Esophagus squamous epithelium (tissue), 5 donors: Measurements from ENCODE around the gene CDH13. TPM values are rescaled to one million over a fixed set of nuclear protein-coding genes. Genes with fewer than 3 reads are reported as not detected.

ENCODE experiments used
- DNase-seq: peaks from one replicate; lab custom pipeline; 2025; lab: John Stamatoyannopoulos, UW
- H3K27ac ChIP-seq, 4 donors: fragments of 200-600 bp; sonication (generic); one replicate each; pipeline ENCODE4 v1.5.1; 2016 to 2019; ENCODE audit warnings: mild to moderate bottlenecking in 1 of 4
- H3K27me3 ChIP-seq, 4 donors: fragments of 200-600 bp; sonication (generic); 1 replicate in 3 of 4; 2 replicates in 1 of 4; pipeline versions ENCODE4 v1.5.1 to v1.6.0; 2017 to 2021; ENCODE audit warnings: antibody characterized with exemption in 1 of 4
- H3K36me3 ChIP-seq, 3 donors: fragments of 200-600 bp; sonication (generic); one replicate each; pipeline ENCODE4 v1.5.1; 2016 to 2019
- H3K4me1 ChIP-seq, 3 donors: fragments of 200-600 bp; sonication (generic); one replicate each; pipeline ENCODE4 v1.5.1; 2017 to 2019
- H3K4me3 ChIP-seq, 4 donors: fragments of 200-600 bp; sonication (generic); 1 replicate in 3 of 4; 2 replicates in 1 of 4; pipeline ENCODE4 v1.5.1; 2016 to 2019; ENCODE audit warnings: mild to moderate bottlenecking in 2 of 4, moderate library complexity in 1 of 4
- H3K9me3 ChIP-seq, 3 donors: fragments of 200-600 bp; sonication (generic); one replicate each; pipeline ENCODE4 v1.5.1; 2016 to 2019
- POLR2A ChIP-seq, 4 donors: fragments of 450-650 bp; IDR thresholded peaks; one replicate each; pipeline ENCODE4 v1.6.1; 2017; ENCODE audit warnings: antibody characterized with exemption in 4 of 4, mild to moderate bottlenecking in 4 of 4, moderate library complexity in 3 of 4
- WGBS, 2 donors: methylation state at CpG; one replicate each; pipeline ENCODE4 v1.1.5; 2018; 5-methylcytosine and 5-hydroxymethylcytosine counted together
- intact Hi-C: fragments of 100-400 bp; cut with DNase I; formaldehyde crosslinking; loops from one replicate; pipeline ENCODE4 v1.15.0; 2022
- total RNA-seq, 4 donors: library from RNA; depleted of rRNA; stranded (reverse); fragments of >200 nt; gene quantifications; one replicate each; pipeline ENCODE4 v1.1.0, GENCODE V29; 2016
- TF ChIP-seq, protein P1 (sequence below), 6 experiments: fragments of 450-650 bp in 4 of 6; fragments of 200-600 bp in 2 of 6; sonication (generic) in 2 of 6; IDR thresholded peaks; one replicate each; pipeline ENCODE4 v1.5.1; 2016 to 2019; ENCODE audit warnings: antibody characterized with exemption in 6 of 6, mild to moderate bottlenecking in 4 of 6, moderate library complexity in 4 of 6
- donor health status: DM: yes; HTN: yes; CAD: no.

CDH13 gene
- total RNA-seq, 4 donors from 2014 or later, result 6.9 to 31.9 (median 21.1) TPM

GRCh38 chr16:83830769-83831455 lies 1204.1 kb downstream of the CDH13 start:
- Histone ChIP-seq H3K9me3 (no peaks in the 10 kb centered on the region), H3K4me3 (no peak overlapping the region), H3K27me3 (peaks cover 0 to 10% (median 0%) of the 10 kb centered on the region in 4 donors), H3K27ac (no peak overlapping the region), H3K36me3 (no peaks in the 10 kb centered on the region), H3K4me1 (peaks cover 0 to 8% (median 0%) of the 10 kb centered on the region in 3 donors)
- WGBS, 2 donors, result 74 to 76% methylated on average over 12 of the region's 13 CpGs
- DNase-seq, result no peak
- TF ChIP-seq POLR2A (IDR thresholded peaks at IDR 0.05), result no peak
- TF ChIP-seq, protein P1, sequence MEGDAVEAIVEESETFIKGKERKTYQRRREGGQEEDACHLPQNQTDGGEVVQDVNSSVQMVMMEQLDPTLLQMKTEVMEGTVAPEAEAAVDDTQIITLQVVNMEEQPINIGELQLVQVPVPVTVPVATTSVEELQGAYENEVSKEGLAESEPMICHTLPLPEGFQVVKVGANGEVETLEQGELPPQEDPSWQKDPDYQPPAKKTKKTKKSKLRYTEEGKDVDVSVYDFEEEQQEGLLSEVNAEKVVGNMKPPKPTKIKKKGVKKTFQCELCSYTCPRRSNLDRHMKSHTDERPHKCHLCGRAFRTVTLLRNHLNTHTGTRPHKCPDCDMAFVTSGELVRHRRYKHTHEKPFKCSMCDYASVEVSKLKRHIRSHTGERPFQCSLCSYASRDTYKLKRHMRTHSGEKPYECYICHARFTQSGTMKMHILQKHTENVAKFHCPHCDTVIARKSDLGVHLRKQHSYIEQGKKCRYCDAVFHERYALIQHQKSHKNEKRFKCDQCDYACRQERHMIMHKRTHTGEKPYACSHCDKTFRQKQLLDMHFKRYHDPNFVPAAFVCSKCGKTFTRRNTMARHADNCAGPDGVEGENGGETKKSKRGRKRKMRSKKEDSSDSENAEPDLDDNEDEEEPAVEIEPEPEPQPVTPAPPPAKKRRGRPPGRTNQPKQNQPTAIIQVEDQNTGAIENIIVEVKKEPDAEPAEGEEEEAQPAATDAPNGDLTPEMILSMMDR (IDR thresholded peaks at IDR 0.05), result no peak
- intact Hi-C loops, result no loop called here

- WGBS, 2 donors, result 32 to 47% methylated on average over 5 of the region's 5 CpGs
- intact Hi-C loops, result no loop called here
- no peak overlapping the region for H3K27ac ChIP-seq
- H3K27me3 ChIP-seq, result peaks cover 0 to 10% (median 0%) of the 10 kb centered on the region in 4 donors
- TF ChIP-seq POLR2A (IDR thresholded peaks at IDR 0.05), result no peak
- TF ChIP-seq, protein P1 (IDR thresholded peaks at IDR 0.05), result no peak
- H3K4me3 ChIP-seq, result no peak overlapping the region
- H3K36me3 ChIP-seq, result no peaks in the 10 kb centered on the region
- H3K4me1 ChIP-seq, result peaks cover 0 to 1% (median 0%) of the 10 kb centered on the region in 3 donors
- no peaks in the 10 kb centered on the region for H3K9me3 ChIP-seq
- DNase-seq, result no peak
Measured at GRCh38 chr16:83831456-83831987, 1204.8 kb downstream of the CDH13 start.

DNA sequence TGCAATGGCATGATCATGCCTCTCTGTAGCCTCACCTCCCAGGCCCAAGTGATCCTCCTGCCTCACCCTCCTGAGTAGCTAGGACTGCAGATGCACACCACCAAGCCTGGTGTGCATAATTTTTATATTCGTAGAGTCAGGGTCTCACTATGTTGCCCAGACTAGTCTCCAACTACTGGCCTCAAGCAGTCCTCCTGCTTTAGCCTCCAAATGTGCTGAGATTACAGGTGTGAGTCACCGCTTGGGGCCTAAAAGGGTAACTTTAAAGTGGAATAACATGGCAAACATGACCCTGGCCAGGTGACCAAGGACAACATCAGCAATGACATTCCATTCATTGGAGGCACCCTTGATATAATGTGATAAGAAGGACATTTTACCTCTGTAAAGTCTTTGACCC lies 1207.2 kb downstream of the CDH13 start:
- Histone ChIP-seq H3K27ac (no peak overlapping the region), H3K27me3 (peaks cover 0 to 10% (median 0%) of the 10 kb centered on the region in 4 donors), H3K36me3 (no peaks in the 10 kb centered on the region), H3K9me3 (no peaks in the 10 kb centered on the region), H3K4me1 (no peaks in the 10 kb centered on the region), H3K4me3 (no peak overlapping the region)
- intact Hi-C loops, result no loop called here
- TF ChIP-seq POLR2A (IDR thresholded peaks at IDR 0.05), result no peak
- TF ChIP-seq, protein P1 (IDR thresholded peaks at IDR 0.05), result no peak
- WGBS, 2 donors, result 83 to 94% methylated on average over 1 to 2 of the region's 2 CpGs
- no peak for DNase-seq

DNA sequence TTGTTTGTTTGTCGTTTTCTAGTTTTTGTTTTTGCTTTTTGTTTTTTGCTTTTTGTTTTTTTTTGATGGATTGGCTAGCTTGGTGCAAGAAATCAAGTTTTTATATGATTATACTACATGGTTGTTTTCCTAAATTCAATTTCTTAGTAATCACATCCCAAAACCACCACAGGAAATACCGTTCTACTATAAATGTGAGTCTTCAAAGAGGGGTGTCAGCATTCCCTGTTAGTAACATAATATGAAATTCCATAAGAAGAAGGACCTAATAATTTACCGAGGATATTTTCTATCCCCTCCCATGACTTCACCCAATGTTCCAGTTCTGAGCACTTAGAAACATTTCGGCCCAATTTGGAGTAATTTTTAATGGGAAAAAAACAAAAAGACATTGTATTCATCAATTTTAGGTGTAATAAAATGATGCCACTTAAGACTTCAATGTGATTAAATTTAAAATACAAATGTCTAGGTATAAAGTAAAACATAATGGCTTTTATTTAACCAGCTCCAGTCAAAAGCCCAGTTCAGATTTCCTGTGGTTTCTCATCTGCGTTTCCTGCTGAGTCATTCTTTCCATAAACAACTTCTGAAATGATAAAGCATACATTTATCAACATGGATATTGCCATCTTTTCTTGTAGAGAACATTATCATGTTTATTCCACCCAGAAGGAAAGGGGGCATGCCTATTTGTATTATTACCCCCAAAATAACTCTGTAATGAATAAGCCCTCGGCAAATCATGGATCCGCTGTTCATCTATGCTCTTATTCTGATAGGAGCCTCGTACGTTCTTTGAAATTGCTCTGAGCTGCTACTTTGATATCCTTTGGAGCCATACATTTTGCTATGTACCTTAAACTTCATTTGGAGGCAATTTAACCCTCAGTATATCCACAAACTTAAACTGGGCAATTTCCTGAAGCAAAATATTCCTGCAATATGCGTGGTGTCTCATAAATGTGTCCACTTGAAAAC lies 1209.1 kb downstream of the CDH13 start:
- H3K36me3 ChIP-seq, result no peaks in the 10 kb centered on the region
- no peak overlapping the region for H3K27ac ChIP-seq
- no peaks in the 10 kb centered on the region for H3K9me3 ChIP-seq
- TF ChIP-seq POLR2A (IDR thresholded peaks at IDR 0.05), result no peak
- TF ChIP-seq, protein P1 (IDR thresholded peaks at IDR 0.05), result no peak
- 59 to 74% methylated on average over 10 of the region's 10 CpGs for WGBS, 2 donors
- no peak overlapping the region for H3K4me3 ChIP-seq
- no peak for DNase-seq
- peaks cover 0 to under 1% (median 0%) of the 10 kb centered on the region in 4 donors for H3K27me3 ChIP-seq
- H3K4me1 ChIP-seq, result no peaks in the 10 kb centered on the region
- intact Hi-C loops, result no loop called here
